ENCODE measurements around the gene OTX1. TPM values are rescaled to one million over a fixed set of nuclear protein-coding genes. Genes with fewer than 3 reads are reported as not detected.

OTX1 gene
- total RNA-seq, 2 donors from 2014 or later, result 0.75 TPM; not detected in 1

GRCh38 chr2:63035169-63035568, 15.5 kb upstream of the OTX1 start:
- ATAC-seq, result no peak
- no peaks in the 10 kb centered on the region for H3K4me1 Mint-ChIP-seq (ENCODE audit: low read depth in 2 of 2)
- H3K4me3 Mint-ChIP-seq, result no peak overlapping the region
- H3K27ac Mint-ChIP-seq, result no peak overlapping the region
- DNase-seq (ENCODE audit: low spot score), result no peak
- no peaks in the 10 kb centered on the region for H3K27me3 Mint-ChIP-seq
- H3K9me3 Mint-ChIP-seq, result no peaks in the 10 kb centered on the region
- H3K36me3 Mint-ChIP-seq, result no peaks in the 10 kb centered on the region

- no peaks in the 10 kb centered on the region for H3K36me3 Mint-ChIP-seq
- H3K9me3 Mint-ChIP-seq, result no peaks in the 10 kb centered on the region
- DNase-seq (ENCODE audit: low spot score) (no peak), ATAC-seq (no peak)
- no peaks in the 10 kb centered on the region for H3K4me1 Mint-ChIP-seq (ENCODE audit: low read depth in 2 of 2)
- no peak overlapping the region for H3K27ac Mint-ChIP-seq
- H3K27me3 Mint-ChIP-seq, result no peaks in the 10 kb centered on the region
- H3K4me3 Mint-ChIP-seq, result no peak overlapping the region
Measured at GRCh38 chr2:63035660-63036059, 15.0 kb upstream of the OTX1 start.

GRCh38 chr2:63038034-63038433, 12.6 kb upstream of the OTX1 start:
- DNase-seq (ENCODE audit: low spot score) (no peak), ATAC-seq (no peak)
- no peaks in the 10 kb centered on the region for H3K36me3 Mint-ChIP-seq
- no peaks in the 10 kb centered on the region for H3K4me1 Mint-ChIP-seq (ENCODE audit: low read depth in 2 of 2)
- no peak overlapping the region for H3K4me3 Mint-ChIP-seq
- no peaks in the 10 kb centered on the region for H3K27me3 Mint-ChIP-seq
- H3K27ac Mint-ChIP-seq, result no peak overlapping the region
- H3K9me3 Mint-ChIP-seq, result no peaks in the 10 kb centered on the region

GRCh38 chr2:63040586-63040985, 10.0 kb upstream of the OTX1 start:
- DNase-seq (ENCODE audit: low spot score) (no peak), ATAC-seq (no peak)
- Mint-ChIP-seq H3K9me3 (no peaks in the 10 kb centered on the region), H3K4me3 (no peak overlapping the region), H3K27ac (no peak overlapping the region), H3K27me3 (peaks cover 2 to 3% of the 10 kb centered on the region in 2 donors), H3K36me3 (peaks cover 4% of the 10 kb centered on the region), H3K4me1 (ENCODE audit: low read depth in 2 of 2) (no peaks in the 10 kb centered on the region)

GRCh38 chr2:63041592-63041991, 9.0 kb upstream of the OTX1 start:
- Mint-ChIP-seq H3K27ac (no peak overlapping the region), H3K4me1 (ENCODE audit: low read depth in 2 of 2) (peaks cover 0 to 1% of the 10 kb centered on the region in 2 donors), H3K4me3 (no peak overlapping the region), H3K9me3 (no peaks in the 10 kb centered on the region), H3K27me3 (peaks cover 12 to 13% of the 10 kb centered on the region in 2 donors), H3K36me3 (peaks cover 9% of the 10 kb centered on the region)
- DNase-seq (ENCODE audit: low spot score) (no peak), ATAC-seq (no peak)

DNA sequence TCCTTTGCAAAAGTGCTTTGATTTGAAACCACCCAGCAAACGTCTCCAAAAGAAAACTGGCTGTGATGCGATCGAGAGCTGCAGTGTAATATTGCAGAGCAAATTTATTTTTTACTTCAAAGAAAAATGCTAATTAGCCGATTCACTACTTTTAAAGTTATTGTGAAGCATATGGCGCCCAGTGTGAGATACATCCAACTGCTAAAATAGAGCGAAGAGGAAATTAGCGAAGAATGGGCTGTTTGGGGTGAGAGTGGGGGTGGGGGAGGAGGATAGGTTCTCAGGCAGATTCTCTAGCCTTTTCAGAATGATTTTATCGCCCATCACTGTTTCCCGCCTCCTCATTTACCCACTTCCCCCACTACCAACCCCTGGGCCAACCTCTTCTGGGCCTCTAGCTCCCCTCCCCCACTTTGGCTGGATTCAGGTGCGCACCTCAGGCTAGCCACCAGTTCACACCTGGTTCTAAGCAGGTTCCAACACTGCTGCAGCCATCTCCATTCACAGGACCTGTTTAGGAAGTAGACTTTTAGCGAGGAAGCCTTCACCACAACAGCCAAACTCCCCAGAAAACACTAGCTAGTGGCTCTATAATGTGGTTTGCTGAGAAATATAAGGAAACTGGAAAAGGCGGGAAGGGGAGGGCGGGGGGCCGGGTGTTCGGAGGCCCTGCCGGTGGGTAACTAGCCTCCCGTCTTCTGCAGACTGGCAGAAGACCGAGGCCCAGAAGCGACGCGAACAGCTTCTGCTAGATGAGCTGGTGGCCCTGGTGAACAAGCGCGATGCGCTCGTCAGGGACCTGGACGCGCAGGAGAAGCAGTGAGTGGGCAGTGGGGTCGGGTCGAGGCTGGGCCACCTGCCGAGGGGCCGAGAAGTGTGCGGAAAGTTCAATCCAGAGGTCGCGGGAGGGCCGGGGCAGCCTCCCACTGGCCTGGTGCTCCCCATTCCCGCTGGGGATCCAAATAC, 6.0 kb upstream of the OTX1 start:
- ATAC-seq (no peak), DNase-seq (ENCODE audit: low spot score) (no peak)
- Mint-ChIP-seq H3K27me3 (peaks cover 29 to 35% of the 10 kb centered on the region in 2 donors), H3K36me3 (peaks cover 15% of the 10 kb centered on the region), H3K4me1 (ENCODE audit: low read depth in 2 of 2) (peaks cover 9 to 14% of the 10 kb centered on the region in 2 donors), H3K9me3 (no peaks in the 10 kb centered on the region), H3K4me3 (no peak overlapping the region), H3K27ac (no peak overlapping the region)

DNA sequence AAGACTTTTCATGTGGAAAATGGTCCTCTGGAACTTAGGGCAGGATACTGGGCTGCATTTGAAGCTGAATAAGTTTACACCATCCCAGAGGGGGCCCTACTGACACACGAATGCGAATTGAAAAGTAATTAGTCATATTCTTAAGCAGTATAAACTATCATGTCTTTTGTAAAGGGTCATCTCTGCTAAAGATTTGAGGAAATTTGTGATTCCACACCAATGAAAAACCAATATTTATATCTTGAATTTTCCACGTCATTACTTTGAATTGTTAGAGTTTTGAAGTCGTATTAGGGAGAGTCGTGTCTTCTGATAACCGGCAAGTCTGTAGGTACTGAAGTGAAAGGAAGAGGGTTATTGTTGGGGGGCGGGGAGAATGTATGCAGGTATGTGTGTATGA, 4.1 kb upstream of the OTX1 start:
- peaks cover 13 to 22% of the 10 kb centered on the region in 2 donors for H3K4me1 Mint-ChIP-seq (ENCODE audit: low read depth in 2 of 2)
- no peak for DNase-seq (ENCODE audit: low spot score)
- peaks cover 15% of the 10 kb centered on the region for H3K36me3 Mint-ChIP-seq
- no peak overlapping the region for H3K27ac Mint-ChIP-seq
- ATAC-seq, result no peak
- no peaks in the 10 kb centered on the region for H3K9me3 Mint-ChIP-seq
- H3K4me3 Mint-ChIP-seq, result no peak overlapping the region
- H3K27me3 Mint-ChIP-seq, result peaks cover 37 to 47% of the 10 kb centered on the region in 2 donors

GRCh38 chr2:63046961-63047320, 3.7 kb upstream of the OTX1 start:
- Mint-ChIP-seq H3K27me3 (peaks cover 37 to 47% of the 10 kb centered on the region in 2 donors), H3K4me1 (ENCODE audit: low read depth in 2 of 2) (peaks cover 13 to 22% of the 10 kb centered on the region in 2 donors), H3K27ac (no peak overlapping the region), H3K36me3 (peaks cover 15% of the 10 kb centered on the region), H3K9me3 (no peaks in the 10 kb centered on the region), H3K4me3 (no peak overlapping the region)
- DNase-seq (ENCODE audit: low spot score), result no peak
- ATAC-seq, result no peak

GRCh38 chr2:63047321-63048279, 3.0 kb upstream of the OTX1 start:
- peaks cover 43 to 53% of the 10 kb centered on the region in 2 donors for H3K27me3 Mint-ChIP-seq
- DNase-seq (ENCODE audit: low spot score), result no peak

GRCh38 chr2:63048367-63049171, 2.1 kb upstream of the OTX1 start:
- DNase-seq (ENCODE audit: low spot score), result no peak
- Mint-ChIP-seq H3K36me3 (peaks cover 15% of the 10 kb centered on the region), H3K9me3 (no peaks in the 10 kb centered on the region), H3K4me3 (peak overlapping the region; percentile 84), H3K4me1 (ENCODE audit: low read depth in 2 of 2) (peaks cover 13 to 27% of the 10 kb centered on the region in 2 donors), H3K27me3 (peaks cover 53 to 62% of the 10 kb centered on the region in 2 donors), H3K27ac (no peak overlapping the region)
- no peak for ATAC-seq

More at GRCh38 chr2:63047321-63048279, 3.0 kb upstream of the OTX1 start:
- H3K36me3 Mint-ChIP-seq, result peaks cover 15% of the 10 kb centered on the region
- peak overlapping the region; percentile 84 for H3K4me3 Mint-ChIP-seq
- H3K4me1 Mint-ChIP-seq (ENCODE audit: low read depth in 2 of 2), result peaks cover 13 to 22% of the 10 kb centered on the region in 2 donors
- peak; percentile 42 to 50 for ATAC-seq
- no peaks in the 10 kb centered on the region for H3K9me3 Mint-ChIP-seq
- H3K27ac Mint-ChIP-seq, result no peak overlapping the region

DNA sequence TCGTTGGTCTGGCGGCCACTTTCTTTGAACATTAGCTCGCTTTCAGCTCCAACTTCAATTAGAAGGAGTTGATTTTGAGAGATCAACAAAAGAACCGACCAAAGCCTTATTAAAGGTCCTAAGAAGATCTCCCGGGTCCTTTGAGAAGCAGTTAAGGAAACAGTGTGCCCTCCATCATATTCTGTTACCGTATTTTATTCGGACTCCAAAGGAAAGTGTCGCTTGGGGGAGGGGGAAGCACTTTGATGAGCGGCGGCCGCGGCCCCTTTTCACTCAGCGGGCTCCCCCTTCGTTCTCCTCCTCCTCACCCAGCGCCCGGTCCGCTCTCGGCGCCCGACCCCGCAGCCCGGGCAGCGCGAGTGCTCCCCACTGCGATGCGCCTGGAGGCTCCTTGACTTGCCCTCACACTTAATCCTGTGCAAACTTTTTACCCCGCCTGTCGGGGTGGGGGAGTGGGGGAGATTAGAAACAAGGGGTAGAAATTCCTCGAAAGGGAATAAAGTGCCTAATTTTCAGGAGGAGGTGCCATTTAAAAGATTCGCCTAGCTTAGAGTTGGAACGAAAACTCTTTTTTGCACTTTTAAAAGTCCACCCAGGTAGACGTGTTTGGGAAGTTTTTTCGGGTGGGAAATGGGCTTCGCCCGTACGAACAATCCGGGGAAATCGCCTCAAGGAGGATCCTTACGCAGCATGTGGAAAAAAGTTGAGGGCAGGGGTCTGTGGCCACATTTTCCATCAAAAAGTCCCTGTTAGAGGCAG, 1.2 kb upstream of the OTX1 start:
- Mint-ChIP-seq H3K27me3 (peaks cover 56 to 67% of the 10 kb centered on the region in 2 donors), H3K27ac (no peak overlapping the region), H3K9me3 (no peaks in the 10 kb centered on the region), H3K4me1 (ENCODE audit: low read depth in 2 of 2) (peaks cover 16 to 30% of the 10 kb centered on the region in 2 donors), H3K36me3 (peaks cover 15% of the 10 kb centered on the region), H3K4me3 (peak overlapping the region; percentile 84)
- ATAC-seq, result no peak
- no peak for DNase-seq (ENCODE audit: low spot score)

GRCh38 chr2:63049970-63050333, 678 bp upstream of the OTX1 start:
- peaks cover 61 to 73% of the 10 kb centered on the region in 2 donors for H3K27me3 Mint-ChIP-seq
- peak overlapping the region; percentile 84 for H3K4me3 Mint-ChIP-seq
- DNase-seq (ENCODE audit: low spot score), result no peak
- ATAC-seq, result peak; percentile 17 to 43
- no peaks in the 10 kb centered on the region for H3K9me3 Mint-ChIP-seq
- peaks cover 21 to 34% of the 10 kb centered on the region in 2 donors for H3K4me1 Mint-ChIP-seq (ENCODE audit: low read depth in 2 of 2)
- H3K36me3 Mint-ChIP-seq, result peaks cover 15% of the 10 kb centered on the region
- no peak overlapping the region for H3K27ac Mint-ChIP-seq

Data from natural killer cell treated with Interleukin-12 subunit alpha and Interleukin-12 subunit beta and Interleukin-15 and Interleukin-18, amount 100 ng/mL, for 72 hours (primary cell).